ENCODE data around the gene MRPL20. TPM values are rescaled to one million over a fixed set of nuclear protein-coding genes. Genes with fewer than 3 reads are reported as not detected.
"Not testable (repeated sequence)": the region's sequence is repeated elsewhere in the genome, so short reads cannot be mapped to it uniquely, and the experiment has no call there.

Gene MRPL20
- total RNA-seq, 1 donor from 2014 or later = 52.9 TPM

DNA sequence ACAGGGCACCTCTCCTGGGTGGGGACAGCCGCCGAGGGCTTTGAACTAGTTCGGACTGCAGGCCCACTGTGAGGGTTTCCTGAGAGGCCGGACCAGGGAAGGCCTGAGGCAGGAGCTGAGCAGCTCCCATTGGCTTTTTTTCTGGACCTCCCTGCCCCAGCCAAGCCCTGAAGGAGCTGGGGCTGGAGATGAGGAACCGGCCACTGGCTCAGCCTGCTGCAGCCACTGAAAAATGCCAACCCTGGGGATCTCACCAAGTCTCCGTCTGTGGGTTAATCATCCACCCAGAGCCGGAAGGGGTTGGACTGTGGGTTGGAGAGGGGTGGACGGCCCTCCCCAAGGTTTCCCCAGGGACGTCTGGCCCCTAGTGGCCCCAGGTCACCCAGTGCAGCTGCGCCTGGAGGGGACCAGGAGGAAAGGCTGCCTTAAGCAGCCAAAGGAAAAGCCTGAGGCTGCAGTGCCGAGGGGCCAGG is 30.8 kb upstream of the MRPL20 start:
- peak; percentile 62 for ATAC-seq
- DNase-seq (ENCODE audit: low spot score) = peak; percentile 89

DNA sequence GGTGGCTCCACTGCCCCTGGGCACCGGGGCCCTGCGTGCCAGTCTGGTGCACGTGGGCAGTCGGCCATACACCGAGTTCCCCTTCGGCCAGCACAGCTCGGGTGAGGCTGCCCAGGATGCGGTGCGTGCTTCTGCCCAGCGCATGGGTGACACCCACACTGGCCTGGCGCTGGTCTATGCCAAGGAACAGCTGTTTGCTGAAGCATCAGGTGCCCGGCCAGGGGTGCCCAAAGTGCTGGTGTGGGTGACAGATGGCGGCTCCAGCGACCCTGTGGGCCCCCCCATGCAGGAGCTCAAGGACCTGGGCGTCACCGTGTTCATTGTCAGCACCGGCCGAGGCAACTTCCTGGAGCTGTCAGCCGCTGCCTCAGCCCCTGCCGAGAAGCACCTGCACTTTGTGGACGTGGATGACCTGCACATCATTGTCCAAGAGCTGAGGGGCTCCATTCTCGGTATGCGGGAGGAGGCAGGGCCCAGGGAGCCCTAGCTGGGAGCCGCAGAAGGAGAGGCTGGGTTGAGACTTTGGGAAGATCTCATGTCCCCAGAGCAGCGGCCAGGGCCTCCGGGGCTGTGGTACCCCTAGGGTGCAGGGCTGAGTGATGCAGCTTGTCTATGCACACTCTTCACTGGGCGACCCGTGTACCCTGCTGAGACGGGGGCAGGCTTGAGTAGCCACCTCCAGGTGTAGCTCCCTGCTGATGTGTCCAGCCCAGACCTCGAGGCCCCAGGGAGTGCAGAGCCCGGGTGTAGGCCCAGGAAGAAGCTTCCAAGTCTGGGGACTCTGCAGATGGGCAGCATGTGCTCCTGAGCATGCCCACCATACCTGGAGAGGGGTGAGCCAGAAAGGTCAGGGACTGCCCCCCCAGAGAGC is 30.2 kb upstream of the MRPL20 start:
- DNase-seq (ENCODE audit: low spot score) (peak; percentile 83), ATAC-seq (peak; percentile 39)

DNA sequence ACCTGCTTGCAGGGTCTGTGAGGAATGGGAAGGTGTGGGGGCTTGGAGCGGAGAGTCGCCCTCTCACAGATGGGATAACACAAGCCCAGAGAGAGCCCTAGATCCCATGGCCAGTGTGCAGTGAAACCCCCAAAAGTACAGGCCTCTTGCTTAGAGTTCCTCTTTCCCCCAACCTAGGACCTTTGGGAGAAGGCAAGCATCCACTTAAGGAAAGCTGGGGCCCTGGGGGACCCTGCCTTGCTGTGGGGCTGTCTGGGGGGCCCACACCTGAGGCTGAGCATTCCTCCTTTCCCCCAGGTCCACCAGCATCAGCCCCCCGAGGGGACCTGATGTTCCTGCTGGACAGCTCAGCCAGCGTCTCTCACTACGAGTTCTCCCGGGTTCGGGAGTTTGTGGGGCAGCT is 29.5 kb upstream of the MRPL20 start:
- DNase-seq (ENCODE audit: low spot score) (no peak), ATAC-seq (no peak)

DNA sequence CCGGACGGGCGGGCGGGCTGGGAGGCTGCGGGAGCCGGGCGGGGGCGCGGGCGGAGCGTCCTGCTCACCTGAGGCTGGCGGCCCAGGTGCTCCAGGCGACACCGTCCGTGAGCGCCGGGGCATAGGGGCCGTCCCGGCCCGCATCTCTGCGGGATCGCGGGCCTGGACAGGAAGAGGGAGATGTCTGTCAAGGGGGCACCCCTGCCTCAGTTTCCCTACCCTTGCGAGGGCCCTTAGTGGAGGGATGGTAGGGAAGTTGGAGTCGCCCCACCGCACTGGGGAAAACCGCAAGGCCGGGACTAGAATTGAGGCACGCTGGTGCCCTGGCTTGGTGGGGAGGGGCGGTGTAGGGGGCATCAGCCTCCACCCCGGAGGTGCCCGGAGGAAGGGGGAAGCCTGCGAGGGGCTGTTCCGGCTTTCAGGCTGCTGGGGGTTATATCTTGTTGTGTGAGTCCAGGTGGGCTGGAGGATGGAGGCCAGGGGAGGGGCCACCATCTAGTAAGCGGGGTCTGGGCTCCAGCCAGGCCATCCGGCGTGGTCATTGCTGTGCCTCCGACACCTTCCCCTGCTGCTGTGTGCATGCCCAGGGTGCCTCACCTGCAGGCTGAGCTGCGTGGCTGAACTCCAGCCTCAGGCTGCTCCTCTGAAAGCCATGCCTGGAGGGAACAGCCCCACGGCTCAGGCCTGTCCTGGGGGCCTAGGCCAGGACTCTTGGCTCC is 29.0 kb upstream of the MRPL20 start:
- DNase-seq (ENCODE audit: low spot score) (no peak), ATAC-seq (no peak)

DNA sequence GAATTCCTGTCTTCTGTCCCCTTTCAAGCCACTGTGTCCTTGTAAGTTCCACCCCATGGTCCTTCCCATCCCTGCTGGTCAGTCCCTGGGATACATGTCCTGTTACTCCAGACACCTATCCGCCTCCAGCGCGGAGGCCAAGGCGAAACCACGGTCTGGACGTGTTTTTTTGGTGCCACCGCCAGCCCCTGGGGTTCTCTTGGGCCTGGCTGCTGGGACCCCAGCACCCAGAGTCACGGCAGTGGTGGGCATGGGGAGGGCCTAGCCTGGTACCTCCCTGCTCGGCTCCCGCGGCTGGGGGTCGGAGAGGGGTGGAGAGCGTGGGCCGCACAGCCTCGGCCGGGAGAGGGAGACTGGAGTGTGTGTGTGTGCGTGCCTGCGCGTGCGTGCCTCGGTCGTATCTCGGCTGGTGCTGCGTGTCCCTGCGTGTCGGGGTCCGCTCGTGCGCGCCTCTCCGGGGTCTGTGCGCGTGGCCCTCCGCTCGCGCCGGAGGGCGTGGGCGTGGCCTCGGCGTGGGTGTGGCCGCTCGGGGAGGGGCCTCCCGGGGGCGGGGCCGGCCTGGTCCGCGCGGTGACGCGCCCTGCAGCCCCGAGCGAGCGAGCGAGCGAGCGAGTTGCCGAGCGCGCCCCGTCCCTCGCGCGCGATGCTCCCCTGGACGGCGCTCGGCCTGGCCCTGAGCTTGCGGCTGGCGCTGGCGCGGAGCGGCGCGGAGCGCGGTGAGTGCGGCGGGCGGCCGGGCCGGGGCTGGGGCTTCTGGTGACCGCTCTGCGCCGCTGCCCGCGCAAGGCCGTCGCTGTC is 28.2 kb upstream of the MRPL20 start, which contains the start of gene VWA1:
TSS of gene VWA1 (plus strand) at position 585 of the 798 bp plus-strand sequence. CDS start at position 644, 59 bp downstream.
- DNase-seq (ENCODE audit: low spot score) (peak; percentile 81), ATAC-seq (peak; percentile 47)

DNA sequence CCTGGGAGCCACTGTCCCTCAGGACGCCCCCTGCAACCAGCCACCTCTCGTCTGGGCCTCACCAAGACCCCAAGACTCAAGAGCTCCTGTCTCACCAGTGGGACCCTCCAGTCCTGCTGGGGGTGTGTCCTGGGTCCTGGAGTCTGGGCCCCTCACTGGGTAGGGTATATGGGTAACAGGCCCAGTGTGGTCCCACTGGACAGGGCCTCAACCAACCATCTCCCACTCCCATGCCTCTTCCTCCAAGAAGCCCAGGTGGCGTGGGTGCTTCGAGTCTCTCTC is 27.7 kb upstream of the MRPL20 start:
- DNase-seq (ENCODE audit: low spot score) (no peak), ATAC-seq (no peak)

DNA sequence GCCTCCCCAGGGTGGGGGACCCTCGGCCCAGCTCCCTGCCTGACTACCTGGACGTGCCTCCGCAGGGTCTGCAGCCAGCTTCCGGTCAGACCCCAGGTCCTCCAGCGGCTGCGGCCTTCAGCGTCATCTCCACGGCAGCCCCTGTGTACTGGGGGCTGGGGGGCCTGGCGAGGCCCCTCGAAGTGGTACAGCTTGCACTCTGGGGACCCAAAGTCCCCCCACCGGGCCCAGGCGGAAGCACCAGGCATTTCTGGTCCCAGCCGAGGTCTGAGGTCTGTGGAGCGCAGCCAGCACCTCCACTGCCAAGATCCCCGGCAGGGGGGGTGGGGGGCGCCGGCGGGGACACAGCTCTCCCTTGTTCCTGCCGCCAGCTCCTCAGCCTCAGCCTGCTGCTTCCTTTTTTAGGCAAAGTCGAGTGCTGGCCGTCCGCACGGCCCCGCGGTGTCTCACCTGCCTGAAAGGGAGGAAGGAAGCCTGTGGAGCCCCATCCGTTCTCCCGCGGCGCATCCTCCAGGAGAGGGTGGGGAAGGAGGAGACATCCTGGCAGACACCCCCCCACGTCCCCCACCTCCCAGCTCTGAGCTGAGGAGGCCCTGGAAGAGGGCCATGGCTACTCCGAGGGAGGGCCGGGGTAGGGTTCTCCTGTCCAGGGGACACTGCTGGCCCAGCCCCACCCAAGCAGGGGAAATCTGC is 27.2 kb upstream of the MRPL20 start:
- ATAC-seq = no peak
- peak; percentile 59 for DNase-seq (ENCODE audit: low spot score)

DNA sequence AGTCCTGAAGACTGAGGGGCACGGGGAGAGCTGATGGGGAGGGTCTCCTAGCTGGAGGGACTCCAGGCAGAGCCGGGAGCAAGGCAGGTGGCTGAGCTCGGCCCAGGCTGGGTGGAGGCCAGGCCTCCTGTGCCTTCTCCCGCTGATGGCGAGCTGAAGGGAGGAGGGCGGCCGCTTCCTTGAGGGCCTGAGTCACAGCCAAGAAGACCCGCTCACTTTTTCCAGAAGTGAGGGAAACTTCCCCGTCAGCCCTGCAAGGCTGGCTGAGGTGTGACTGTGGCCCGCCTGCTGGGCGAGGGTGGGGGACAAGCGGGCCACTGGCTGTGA is 26.7 kb upstream of the MRPL20 start:
- ATAC-seq (no peak), DNase-seq (ENCODE audit: low spot score) (no peak)

DNA sequence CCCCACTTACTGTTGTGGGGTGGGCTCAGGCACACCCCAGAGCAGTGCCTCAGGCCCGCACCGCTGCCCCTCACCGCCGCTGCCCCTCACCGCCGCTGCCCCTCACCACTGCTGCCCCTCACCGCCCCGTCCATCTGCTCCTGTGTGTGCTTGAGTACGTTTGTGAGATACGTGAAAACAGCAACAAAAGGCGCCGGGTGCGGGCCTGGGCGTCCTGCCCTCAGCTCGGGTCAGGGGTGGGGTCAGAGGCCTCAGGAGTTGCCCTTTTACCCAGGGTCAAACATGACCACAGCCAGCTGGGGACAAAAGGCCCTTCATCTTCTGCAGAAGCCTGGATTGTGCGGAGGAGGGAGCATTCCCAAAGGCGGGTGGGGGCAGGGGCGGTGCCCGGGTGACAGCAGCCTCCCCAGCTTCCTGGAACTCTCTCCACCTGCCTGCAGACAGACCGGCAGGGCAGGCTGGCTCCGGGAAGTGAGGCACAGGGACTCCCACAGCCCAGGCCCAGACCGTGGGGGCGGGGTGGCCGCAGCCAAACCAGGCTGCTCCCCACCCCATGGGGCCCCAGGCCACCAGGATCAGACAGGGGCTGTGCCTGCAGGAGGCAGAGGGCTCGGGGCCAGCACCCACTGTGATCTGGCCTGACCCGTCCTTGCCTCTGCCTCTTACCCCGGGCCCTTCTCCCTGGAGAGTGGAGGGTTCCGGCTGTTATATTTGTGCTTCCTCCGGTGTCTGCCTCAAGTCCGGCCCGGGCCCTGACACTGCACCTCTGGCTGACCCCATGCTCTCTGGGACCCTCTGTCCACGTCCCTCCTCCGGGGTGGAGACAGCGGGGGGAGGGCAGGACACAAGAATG is 26.1 kb upstream of the MRPL20 start:
- peak; percentile 96 for DNase-seq (ENCODE audit: low spot score)
- ATAC-seq = peak; percentile 62

DNA sequence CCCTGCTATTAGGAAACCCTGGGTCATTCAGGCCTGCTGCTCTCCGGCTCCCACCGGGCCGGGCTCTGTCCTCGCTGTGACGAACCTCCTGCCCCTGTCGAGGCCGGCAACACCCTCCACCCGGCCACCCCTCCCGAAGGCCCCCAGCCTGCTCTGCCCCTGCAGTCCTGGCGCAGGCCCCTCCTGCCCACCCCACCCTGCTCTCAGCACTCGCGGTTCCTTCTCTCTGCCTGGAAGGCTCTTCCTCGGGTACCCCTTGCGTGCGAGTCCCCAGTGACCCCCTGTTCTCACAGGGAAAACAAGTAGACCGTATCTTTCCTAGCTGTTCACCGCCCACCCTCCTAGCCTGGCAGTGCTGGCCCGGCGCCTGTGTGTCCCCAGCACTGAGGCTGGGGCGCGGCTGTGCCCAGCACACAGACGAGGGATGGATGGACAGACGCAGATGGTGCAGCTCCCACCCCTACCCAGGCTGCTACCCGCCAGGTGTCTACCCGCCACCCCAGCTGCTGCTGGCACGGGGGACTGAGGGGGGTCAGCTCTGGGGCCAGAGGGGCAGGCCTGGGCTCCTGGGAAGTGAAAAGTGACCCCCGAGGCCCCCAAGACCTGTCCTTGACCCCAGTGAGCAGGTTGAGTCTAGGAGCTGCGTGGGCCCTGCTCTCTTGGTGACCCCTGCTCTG is 25.3 kb upstream of the MRPL20 start:
- peak; percentile 1 for ATAC-seq
- no peak for DNase-seq (ENCODE audit: low spot score)

DNA sequence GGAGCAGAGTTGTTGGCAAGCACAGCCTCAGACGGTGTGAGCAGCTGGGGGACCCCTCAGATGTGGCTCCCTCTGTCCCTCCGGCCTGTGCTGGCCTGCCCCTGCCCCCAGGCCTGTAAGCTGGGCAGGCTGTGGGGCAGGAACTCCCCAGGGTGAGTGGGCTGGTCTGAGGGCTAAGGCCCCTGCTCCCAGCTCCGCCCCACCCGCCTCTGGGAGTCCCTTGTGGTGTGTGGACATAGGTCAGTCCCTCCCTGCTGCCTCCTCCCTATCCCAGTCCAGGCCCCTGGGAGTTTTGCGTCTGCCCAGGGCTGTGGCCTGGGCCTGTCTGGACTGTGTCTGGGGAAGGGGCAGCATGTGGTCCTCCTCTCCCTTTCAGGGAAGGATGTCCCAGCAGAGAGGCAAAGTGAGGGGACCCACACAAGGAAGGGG is 24.8 kb upstream of the MRPL20 start:
- DNase-seq (ENCODE audit: low spot score) (peak; percentile 91), ATAC-seq (peak; percentile 71)

DNA sequence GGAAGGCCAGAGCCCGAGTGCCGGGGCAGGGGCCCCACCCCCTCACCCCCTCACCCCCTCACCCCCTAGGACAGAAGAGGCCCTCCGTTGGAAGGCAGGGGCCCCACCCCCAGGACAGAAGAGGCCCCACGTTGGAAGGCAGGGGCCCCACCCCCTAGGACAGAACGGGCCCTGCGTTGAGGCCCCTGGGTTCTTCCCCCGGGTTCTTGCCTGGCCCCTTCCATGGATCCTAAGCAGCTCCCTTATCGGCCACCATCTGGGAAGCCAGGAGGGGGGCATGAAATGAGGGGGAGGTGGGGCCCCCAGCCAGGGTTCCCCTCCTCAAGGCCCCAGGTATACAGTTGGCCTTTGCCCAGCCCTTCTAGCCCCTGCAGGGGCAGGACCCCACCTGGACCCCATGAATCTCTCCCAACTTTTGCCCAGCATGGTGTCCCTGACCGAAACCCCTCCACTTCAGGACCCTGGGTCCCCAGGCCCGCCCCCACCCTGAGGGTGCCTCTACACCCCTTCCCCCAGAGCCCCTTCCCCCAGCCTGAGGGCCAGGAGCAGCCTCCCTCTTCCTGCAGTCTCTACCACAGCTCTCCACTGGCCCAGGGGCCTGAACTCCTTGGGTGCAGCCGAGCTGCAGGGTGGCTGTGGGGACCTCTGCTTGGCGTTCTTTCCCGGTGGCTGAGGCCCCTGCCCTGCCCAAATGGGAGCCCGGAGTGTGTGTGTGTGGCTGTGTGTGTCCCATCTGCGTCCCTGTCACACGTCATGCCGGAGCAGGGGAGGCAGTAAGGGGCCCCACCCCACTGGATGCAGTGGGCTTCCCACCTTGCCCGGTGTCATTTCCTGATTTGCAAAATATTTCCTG is 24.1 kb upstream of the MRPL20 start:
- DNase-seq (ENCODE audit: low spot score) = no peak
- no peak for ATAC-seq

DNA sequence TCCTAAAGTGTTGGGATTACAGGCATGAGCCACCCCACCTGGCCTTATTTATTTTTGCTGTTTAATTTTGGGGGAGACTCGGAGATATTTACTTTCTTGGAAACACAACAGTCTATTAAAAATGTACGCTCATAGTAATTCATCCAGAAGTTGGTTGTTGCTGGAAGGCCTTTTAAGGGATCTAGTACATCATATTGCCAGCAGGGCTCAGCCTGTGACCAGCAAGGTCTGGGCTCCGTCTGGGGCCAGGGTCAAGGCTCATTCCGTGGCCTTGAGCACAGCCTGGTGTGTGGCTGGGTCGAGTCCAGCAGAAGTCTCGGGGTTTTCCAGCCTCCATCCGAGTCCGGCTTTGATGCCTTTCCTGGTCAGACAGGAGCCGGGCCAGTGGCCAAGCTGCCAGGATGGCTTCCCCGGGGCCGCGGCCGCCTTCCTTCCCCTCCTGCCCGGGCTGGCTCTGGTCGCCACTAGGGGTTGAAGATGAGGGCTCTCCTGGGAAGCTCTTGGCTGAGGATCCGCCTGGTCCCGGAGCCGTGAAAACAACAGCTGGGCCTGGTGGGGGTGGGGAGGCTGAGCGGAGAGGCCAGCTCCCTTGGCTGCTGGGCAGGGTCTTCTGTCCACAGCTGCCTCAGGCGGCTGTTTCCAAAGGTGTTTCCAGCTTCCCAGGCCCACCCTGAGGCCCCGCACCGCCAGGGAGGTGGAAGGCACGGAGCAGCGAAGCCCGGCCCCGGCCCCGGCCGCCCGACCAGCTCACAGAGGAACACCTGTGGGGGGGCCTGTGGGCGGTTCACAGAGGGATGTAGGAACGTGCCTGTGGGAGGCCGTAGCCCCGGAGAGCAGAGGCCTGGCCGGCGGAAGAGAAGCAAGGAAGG is 23.3 kb upstream of the MRPL20 start:
- peak; percentile 0 for ATAC-seq
- peak; percentile 62 for DNase-seq (ENCODE audit: low spot score)

DNA sequence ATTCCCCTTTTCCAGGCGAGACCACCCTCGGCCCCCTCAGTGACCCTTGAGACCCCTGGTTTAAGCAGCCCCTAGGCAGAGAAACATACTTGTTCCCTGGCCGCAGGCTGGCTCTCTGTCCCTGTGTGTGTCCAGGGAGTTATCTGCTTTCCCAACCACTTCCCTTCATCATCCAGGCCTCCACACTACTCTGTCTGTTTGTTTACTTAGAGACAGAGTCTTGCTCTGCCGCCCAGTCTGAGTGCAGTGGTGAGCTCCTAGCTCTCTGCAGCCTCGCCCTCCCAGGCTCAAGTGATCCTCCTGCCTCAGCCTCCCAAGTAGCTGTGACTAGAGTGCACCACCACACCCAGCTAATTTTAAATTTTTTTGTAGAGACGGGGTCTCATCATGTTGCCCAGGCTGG is 22.6 kb upstream of the MRPL20 start:
- peak; percentile 5 for ATAC-seq
- DNase-seq (ENCODE audit: low spot score) = no peak

DNA sequence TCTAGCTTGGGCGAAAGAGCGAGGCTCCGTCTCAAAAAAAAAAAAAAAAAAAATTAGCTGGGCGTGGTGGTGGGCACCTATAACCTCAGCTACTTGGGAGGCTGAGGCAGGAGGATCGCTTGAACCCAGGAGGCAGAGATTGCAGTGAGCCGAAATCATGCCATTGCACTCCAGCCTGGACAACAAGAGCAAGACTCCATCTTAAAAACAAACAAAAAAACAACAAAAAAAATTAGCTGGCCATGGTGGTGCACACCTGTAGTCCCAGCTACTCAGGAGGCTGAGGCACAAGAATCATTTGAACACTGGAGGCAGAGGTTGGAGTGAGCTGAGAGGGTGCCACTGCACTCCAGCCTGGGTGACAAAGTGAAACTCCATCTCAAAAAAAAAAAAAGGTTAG is 21.9 kb upstream of the MRPL20 start:
- ATAC-seq; DNase-seq (ENCODE audit: low spot score): not testable (repeated sequence)

DNA sequence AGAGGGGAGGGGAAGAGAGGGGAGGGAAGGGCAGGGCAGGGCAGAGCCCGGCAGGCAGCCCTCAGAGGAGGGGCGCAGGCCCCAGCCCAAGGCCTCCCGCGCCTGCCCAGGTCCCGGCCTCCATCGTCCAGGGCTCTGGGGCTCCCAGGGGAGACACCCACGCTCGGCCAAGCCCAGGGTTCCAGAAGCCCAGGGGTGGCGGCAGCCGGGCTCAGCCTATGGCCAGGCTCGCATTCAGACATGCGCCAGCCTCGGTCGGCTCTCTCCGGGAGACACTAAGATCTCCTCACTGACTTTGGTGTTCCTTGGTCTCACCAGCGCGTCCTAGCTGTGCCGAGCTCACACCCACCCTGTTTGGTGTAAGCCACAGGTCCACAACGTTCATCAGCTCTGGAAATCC is 21.1 kb upstream of the MRPL20 start:
- DNase-seq (ENCODE audit: low spot score) = no peak
- ATAC-seq = no peak

DNA sequence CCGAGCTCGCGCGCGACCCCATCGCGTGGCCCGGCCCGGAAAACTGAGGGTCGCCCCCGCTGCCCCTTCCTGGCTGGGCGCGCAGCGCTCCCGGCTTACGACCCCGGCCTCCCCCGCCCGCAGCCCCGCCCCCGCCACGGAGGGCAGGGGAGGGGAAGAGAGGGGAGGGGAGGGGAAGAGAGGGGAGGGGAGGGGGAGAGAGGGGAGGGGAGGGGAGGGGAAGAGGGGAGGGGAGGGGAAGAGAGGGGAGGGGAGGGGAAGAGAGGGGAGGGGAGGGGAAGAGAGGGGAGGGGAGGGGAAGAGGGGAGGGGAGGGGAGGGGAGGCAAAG is 20.7 kb upstream of the MRPL20 start:
- ATAC-seq (no peak), DNase-seq (ENCODE audit: low spot score) (no peak)
